Stromal cell of bone marrow (primary cell): ENCODE measurements around the gene KCNF1.
A peak's percentile ranks its signal among the peaks of the same experiment; 100 is the strongest.

Experiments used
- DNase-seq: peaks from one replicate; pipeline ENCODE4 v3.0.0-alpha.2; 2012; ENCODE audit warnings: low read depth

Gene KCNF1

GRCh38 chr2:10911291-10912075 is at the start of gene KCNF1:
TSS of gene KCNF1 (plus strand) at chr2:10911934. CDS start at chr2:10912427, 493 bp downstream.
- peak; percentile 34 for DNase-seq

DNA sequence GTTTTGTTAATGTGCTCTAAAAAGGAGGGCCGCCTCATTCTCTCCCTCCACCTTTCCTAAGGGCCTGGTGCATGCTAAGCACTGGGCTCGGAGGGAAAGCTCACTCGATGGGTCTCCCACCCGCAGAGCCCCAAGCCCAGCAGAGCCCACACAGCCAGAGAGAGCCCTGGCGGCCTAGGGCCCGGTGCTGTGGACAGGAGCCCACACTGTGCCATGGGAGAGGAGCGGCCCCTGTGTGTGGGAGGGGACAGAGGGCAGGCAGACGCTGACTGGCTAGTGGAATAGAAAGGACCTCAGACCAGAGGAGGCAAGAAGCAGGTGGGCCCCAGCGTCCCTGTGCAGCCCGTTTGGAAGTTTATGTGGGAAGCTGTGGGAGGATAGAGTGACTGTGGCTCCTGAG is 49.4 kb upstream of the KCNF1 start:
- DNase-seq, result no peak

DNA sequence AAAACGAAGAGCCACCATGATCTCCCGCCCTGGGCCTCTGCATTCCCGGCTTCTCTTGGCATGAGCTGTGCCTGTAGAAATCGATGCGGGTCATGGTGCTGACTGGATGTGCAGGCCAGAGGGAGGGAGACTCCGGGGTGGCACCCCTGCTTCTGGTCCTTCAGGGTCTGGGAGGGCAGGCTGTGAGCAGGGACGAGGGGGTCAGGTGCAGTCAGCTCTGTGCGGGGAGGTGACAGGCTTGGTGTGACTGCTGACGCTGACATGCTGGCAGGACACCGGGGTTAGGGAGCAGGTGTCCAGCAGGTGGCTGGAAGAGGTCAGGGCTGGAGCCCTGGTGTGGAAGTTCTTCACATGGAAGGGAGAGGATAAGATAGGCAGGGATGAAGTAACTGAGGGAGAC is 48.7 kb upstream of the KCNF1 start:
- no peak for DNase-seq

DNA sequence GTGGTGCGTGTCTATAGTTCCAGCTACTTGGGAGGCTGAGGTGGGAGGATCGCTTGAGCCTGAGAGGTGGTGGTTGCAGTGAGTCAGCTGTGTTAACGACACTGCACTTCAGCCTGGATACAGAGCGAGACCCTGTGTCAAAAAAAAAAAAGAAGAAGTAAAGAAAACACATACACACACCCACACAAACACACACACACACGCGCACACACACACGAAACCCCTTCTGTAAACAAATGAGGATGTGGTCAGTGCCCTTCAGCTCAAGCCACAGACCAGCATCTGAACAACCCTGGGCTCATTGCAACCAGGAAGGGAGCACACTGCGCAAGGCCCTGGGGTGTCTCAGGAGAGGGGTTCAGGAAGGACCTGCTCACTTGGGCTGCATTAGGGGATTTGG is 47.9 kb upstream of the KCNF1 start:
- DNase-seq, result no peak

- no peak for DNase-seq
These were observed 47.5 kb upstream of the KCNF1 start for GRCh38 chr2:10864251-10864650.

- DNase-seq, result no peak
These were observed 46.7 kb upstream of the KCNF1 start for GRCh38 chr2:10864861-10865636.

GRCh38 chr2:10865841-10866240 is 45.9 kb upstream of the KCNF1 start:
- no peak for DNase-seq

- DNase-seq, result no peak
These were observed 43.9 kb upstream of the KCNF1 start for GRCh38 chr2:10867692-10868420.

DNA sequence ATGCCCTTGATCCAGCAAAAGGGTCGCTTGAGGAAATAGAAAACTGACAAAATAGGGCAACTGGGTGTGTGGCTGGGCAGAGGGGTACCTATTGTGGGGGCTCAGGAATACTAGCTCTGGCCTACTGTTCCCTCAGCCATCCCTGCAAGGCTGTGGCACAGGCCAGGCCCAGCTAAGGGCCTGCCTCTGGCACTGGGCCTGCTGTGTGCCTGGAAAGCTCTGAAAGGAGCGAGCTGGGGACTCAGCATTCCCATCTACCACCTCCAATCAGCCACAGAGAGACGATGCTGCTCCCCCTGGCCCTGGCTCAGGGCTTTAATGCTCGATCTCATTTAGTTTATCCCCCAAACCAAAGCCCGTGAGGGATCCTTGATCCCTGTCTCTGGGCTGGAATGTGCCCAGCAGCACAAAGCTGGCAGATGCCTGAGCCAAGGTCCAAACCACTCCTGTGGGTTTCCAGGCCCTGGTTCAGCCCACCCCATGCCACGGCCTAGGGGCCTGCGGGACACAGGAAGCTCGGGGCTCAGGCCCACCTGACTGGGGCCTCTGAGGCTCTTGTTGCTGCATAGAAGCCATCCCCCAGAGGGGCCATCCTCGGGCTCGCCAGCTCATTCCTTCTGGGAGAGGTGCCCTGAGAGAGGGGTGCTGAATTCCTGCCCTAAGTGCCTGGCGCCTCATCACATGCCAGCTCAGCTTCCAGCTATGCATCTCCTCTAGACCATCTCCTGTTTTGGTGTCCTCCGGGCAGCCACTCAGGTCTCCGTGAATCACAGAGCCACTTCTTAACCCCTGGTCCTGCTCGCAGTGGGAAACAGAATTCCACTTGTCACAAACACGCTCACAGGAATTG is 43.0 kb upstream of the KCNF1 start:
- DNase-seq, result peak; percentile 3

- DNase-seq, result no peak
These were observed 39.8 kb upstream of the KCNF1 start for GRCh38 chr2:10871978-10872377.

GRCh38 chr2:10873171-10873570 is 38.6 kb upstream of the KCNF1 start:
- no peak for DNase-seq

DNA sequence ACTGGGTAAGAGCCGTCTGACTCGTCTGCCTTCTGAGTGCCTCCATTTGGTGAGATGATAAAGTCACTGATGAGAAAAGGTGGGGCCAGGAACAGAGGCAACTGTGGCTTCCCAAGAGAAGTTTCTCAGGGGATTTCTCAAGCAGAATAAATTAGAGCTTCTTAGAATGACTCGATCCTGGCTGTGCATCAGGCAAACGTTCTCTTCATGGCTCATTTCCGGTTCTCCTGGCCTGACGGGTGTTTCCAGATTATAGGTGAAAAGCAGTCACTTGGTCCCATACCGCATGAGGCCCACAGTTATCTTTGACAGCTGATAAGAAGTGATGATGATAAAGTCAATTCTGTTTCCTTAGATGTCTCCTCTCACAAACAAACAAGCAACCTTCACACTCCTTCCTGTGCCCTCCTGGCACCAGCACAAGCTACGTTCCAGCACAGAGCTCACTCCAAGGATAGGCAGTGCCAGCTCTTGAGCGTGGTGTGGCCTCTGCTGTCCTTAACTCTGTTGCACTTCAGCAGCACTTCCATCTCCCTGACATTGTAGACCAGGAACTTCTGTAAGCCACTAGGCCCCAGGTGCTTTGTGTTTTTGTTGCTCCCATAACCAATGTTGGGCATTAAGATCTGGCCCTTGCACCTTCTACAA is 37.8 kb upstream of the KCNF1 start:
- no peak for DNase-seq

- no peak for DNase-seq
These were observed 36.6 kb upstream of the KCNF1 start for GRCh38 chr2:10875126-10875525.

DNA sequence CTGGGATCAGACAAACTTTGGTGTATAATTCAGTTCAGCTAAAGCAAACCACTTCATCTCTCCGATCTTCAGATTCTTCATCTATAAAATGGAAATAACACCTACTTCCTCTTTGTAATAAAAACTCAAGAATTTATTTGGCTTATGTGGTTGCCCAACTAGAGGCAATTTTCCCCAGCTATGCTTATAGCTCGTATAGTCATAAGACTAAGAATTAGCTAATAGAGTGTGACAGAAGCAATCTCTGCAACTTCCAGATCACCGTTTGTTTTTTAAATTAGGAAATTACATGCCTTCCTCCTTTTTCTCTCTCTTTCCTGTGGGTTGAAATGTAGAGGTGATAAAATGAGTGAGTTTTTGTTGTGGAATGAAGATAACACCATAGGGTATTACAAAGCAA is 35.3 kb upstream of the KCNF1 start:
- DNase-seq, result no peak

GRCh38 chr2:10876963-10877362 is 34.8 kb upstream of the KCNF1 start:
- no peak for DNase-seq

DNA sequence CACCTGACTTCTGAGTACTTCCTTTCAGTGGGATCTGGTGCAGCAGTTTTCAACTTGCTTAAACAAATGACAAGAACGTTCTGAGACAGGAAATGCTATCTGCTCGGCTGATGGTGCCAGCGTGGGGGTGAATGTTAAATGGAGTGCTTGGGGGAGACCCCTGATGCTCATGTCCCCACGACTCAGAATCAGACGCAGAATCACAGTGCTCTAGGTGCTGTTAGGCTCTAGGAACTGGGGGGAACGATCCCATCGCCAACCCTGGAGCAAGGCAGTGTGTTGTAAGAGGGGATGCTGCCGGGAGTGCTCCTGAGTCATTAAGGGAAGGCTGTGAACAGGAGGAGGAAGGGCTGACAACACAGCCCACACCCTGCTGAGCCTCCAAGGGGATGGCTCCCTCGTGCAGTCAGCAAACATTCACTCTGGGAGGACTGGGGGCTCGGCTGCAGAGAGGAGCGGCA is 34.1 kb upstream of the KCNF1 start:
- no peak for DNase-seq

GRCh38 chr2:10878268-10878915 is 33.3 kb upstream of the KCNF1 start:
- no peak for DNase-seq

DNA sequence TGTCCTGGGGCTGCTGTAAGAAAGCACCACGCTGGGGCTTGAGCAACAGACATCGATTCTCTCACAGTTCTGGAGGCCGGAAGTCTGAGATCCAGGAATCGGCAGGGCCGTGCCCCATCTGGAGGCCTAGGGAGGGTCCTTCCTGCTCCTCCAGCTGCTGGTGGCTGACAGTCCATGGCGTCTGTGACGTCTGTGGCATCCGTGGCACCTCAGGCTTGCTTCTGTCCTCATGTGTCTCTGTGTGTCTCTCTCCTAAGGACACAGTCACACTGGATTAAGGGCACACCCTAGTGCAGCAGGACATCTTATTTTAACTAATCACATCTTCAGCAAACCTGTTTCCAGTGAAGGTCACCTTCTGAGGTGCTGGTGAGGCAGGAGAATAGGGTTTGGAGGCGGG is 32.6 kb upstream of the KCNF1 start:
- no peak for DNase-seq

GRCh38 chr2:10879624-10880585 is 31.8 kb upstream of the KCNF1 start:
- DNase-seq, result no peak
